HG02970 (cell line): ENCODE data around the gene FZD7.

Experiments used
- ATAC-seq: cut with Tn5 transposase; IDR thresholded peaks from one replicate; pipeline ENCODE4 v1.9.1; 2021; ENCODE audit warnings: mild to moderate bottlenecking, moderate library complexity, moderate number of reproducible peaks; ENCODE audit not compliant: unreplicated experiment, low FRiP score

The FZD7 gene

GRCh38 chr2:202035941-202036372, 2.3 kb downstream of the FZD7 start:
- ATAC-seq, result no peak

- ATAC-seq, result no peak
These were observed 3.0 kb downstream of the FZD7 start for GRCh38 chr2:202036601-202037037.

DNA sequence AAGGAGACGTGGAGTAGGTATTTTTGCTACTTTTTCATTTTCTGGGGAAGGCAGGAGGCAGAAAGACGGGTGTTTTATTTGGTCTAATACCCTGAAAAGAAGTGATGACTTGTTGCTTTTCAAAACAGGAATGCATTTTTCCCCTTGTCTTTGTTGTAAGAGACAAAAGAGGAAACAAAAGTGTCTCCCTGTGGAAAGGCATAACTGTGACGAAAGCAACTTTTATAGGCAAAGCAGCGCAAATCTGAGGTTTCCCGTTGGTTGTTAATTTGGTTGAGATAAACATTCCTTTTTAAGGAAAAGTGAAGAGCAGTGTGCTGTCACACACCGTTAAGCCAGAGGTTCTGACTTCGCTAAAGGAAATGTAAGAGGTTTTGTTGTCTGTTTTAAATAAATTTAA, 3.4 kb downstream of the FZD7 start:
- ATAC-seq, result no peak

- ATAC-seq, result no peak
These were observed 5.0 kb downstream of the FZD7 start for GRCh38 chr2:202038471-202039277.

DNA sequence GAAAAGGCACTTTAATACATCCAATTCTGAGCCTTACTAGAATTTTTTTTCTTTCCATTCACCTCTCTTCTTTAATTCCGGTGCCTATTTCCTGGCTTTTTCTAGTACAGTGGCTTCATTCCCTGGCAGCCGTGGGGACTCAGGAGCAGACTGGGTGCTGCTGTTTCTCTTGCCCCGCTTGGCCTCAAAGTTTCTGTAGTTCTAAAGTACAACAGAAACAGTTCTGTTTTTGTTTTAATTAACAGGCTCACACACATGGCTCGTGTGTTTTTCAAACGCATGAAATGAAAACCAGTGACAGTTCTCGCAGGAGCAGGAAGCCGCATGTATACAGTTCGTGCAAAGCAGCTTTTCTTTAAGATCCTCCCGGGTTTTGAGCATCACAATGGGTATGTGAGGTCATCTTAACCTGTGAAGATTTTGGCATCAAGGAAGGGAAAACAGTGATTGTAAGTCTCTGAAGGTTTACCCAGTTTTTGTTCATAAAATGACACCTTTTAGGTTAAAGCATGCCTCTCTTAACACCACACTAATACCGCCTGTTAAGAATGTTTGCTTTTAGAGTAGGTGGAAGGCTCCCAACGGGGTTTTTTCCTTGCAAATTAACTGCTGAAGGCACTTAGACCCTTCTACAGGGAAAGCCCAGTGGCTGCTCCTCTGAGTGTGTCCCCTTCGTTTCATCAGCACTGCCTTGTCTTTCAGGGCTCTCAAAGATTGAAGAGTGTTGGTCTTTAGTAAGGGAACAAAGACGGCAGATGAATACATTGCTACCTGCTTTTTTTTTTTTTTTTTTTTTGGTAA, 5.8 kb downstream of the FZD7 start:
- no peak for ATAC-seq

DNA sequence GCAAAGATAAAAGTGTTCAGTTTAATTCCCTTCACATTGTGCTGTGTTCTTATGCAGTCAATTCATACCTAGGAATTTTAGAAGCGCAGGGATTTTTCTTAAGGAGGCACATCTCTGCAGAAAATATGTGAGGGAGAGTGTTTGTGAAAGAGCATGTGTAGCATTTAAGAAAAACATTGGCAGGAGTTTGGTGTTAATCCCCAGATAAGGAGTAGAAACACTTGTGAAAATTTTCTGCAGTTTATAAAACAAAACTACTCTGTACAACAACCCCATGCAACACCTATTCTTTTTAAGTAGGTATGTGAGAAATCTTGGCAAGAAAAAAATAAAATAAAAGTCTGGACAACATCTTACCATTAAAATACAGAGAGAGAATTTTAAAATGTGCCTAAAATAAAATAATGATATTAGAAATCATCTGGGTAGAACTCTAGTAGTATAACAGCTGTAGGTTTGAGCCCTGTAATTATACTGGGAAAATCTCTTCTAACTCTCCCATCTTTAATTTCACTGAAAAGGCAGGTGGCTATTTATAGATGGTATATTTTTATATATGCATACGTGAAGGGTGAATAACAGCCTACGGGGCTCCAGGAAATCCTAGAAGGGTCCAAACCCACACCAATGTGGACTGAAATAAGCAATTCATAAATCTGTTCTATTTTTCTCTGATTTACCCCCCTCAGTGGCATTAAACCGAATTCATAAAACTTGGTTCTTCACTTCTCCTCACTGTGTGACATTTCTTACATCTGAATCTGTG, 6.6 kb downstream of the FZD7 start:
- ATAC-seq, result no peak

GRCh38 chr2:202042444-202042843, 8.8 kb downstream of the FZD7 start:
- ATAC-seq, result no peak

- ATAC-seq, result no peak
These were observed 9.8 kb downstream of the FZD7 start for GRCh38 chr2:202043475-202043874.

- ATAC-seq, result no peak
These were observed 11.1 kb downstream of the FZD7 start for GRCh38 chr2:202044777-202045176.

- ATAC-seq, result no peak
These were observed 12.9 kb downstream of the FZD7 start for GRCh38 chr2:202046572-202046971.

DNA sequence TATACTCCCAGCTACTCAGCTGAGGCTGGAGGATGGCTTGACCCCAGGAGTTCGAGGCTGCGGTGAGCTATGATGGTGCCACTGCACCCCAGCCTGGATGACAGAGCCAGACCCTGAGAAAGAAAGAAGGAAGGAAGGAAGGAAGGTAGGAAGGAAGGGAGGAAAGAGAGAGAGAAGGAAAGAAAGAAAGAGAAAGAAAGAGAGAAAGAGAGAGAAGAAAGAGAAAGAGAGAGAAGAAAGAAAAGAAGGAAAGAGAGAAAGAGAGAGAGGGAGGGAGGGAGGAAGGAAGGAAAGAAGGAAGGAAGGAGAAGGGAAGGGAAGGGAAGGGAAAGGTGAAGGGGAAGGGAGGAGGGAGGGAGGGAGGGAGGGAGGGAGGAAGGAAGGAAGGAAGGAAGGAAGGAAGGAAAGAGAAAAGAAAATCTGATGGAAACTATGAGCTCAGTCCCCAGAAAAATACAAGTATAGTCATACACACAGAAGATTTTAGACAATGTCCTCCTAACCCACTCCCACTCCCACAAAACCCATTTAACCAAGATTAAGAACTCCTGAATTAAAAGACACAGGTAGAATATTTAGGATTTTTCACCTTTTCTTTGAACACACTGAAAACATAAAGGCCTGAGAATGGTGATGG, 15.6 kb downstream of the FZD7 start:
- ATAC-seq, result no peak

DNA sequence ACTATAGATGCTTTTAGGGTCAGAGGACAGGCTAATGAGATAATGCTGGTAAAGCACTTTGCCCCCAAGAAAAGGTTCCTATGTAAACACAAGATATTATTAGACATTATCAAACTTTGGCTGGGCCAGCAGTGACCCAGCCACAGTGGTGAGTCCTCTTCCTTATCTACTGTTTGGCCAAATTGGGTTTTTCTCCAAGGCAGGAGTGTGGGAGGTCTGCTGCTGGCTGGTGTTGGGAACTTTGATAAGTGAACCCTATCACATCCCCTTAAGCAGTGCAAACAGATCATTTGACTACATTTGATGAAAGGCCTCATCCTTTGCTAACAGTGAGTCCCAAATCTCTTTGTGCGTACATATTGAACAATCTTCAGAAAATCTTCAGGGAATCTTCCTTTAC, 16.2 kb downstream of the FZD7 start:
- no peak for ATAC-seq

DNA sequence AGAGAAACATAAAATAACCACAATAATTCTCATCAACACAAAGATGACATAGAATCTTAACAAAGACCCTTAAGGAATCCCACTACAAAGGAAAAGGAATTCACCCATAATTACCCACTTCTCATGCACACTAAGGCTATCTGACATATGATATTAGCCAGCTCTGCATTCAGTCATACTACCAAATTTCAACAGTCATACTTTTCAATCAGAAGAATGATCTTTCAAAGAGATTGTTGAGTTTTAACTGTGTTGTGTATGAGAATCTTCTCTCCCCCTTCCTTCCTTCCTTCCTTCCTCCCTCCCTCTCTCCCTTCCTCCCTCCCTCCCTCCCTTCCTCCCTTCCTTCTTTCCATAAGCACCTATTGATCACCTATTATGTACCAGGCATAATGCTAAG, 17.0 kb downstream of the FZD7 start:
- ATAC-seq, result no peak

DNA sequence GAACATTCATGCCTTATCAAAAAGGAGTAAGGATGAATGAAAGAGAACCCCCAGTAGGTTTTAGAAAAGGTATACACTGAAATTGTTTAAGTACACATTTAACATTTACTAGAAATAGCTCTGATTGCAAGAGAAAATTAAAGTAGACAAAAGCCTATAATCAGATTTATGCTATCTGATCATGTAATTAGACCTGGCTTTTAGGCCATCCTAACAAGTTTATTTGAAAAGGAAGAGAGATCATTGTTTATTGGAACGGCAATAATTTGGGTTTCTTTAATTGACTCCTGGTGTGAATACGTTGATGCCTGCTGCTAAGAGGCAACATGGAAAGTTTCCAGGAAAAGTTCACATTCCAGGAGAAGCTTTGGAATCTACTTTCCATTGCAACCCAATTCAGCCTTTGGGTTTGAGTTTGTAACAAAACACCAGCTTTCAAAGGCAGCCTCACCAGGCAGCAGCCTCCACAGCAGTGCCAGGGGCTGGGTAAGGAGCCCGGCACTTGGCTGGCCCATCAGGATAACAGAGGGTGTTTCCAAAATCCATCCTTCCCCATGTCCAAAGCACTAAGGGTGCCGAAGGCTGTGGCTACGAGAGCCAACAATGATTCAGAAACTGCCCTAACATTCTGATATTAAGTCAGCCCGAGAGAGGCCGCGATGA, 18.0 kb downstream of the FZD7 start:
- ATAC-seq, result no peak

DNA sequence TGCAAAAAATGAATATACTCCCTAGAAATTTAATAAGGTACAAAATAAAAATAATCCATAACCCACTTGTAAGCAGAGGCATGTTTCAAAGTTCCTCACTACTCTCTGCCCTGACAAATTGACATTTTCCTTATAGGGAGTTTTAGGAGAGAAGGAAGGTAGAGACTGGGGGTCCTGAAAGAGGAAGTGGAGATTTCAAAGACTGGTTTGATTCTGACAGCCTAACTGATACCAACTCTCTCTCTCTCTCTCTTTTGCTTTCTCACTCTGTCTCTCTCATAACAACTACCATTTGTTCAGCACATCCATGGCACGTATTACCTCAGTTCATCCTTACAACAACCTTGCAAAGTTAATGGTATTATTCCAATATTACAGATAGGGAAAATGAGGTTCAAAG, 18.6 kb downstream of the FZD7 start:
- ATAC-seq, result no peak

GRCh38 chr2:202054679-202055078, 21.0 kb downstream of the FZD7 start:
- ATAC-seq, result no peak

- ATAC-seq, result no peak
These were observed 23.0 kb downstream of the FZD7 start for GRCh38 chr2:202056611-202057010.

GRCh38 chr2:202060218-202060617, 26.6 kb downstream of the FZD7 start:
- ATAC-seq, result no peak

DNA sequence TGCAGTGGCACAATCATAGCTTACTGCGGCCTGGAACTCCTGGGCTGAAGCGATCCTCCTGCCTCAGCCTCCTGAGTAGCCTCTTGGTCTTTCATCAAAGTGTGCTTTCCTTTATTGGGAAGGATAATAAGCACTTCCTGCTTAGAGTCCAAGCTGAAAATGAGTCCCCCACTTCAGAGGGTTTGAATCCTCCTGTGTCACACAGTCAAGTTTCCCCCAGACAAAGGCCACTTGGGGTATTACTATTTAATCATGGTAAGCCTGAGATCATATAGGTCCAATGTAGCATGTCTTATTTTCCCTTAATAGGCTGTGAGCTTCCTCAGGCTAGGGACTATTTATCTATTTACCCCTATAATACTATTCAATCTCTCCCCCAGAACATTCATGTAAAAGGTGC, 28.0 kb downstream of the FZD7 start:
- ATAC-seq, result no peak
